Testis (tissue), 2 donors: Measurements from ENCODE around the gene HOXD10.

Experiments
- CTCF ChIP-seq, 3 experiments: fragments of 450-650 bp in 2 of 3; fragments of 200-600 bp in 1 of 3; sonication (generic) in 1 of 3; IDR thresholded peaks; one replicate each; pipeline ENCODE4 v1.5.1; 2016 to 2019; ENCODE audit warnings: antibody characterized with exemption in 3 of 3, mild to moderate bottlenecking in 2 of 3, moderate library complexity in 1 of 3
- POLR2A ChIP-seq: fragments of 450-650 bp; IDR thresholded peaks from one replicate; pipeline ENCODE4 v1.6.1; 2017; ENCODE audit warnings: antibody characterized with exemption, mild to moderate bottlenecking, moderate library complexity

DNA sequence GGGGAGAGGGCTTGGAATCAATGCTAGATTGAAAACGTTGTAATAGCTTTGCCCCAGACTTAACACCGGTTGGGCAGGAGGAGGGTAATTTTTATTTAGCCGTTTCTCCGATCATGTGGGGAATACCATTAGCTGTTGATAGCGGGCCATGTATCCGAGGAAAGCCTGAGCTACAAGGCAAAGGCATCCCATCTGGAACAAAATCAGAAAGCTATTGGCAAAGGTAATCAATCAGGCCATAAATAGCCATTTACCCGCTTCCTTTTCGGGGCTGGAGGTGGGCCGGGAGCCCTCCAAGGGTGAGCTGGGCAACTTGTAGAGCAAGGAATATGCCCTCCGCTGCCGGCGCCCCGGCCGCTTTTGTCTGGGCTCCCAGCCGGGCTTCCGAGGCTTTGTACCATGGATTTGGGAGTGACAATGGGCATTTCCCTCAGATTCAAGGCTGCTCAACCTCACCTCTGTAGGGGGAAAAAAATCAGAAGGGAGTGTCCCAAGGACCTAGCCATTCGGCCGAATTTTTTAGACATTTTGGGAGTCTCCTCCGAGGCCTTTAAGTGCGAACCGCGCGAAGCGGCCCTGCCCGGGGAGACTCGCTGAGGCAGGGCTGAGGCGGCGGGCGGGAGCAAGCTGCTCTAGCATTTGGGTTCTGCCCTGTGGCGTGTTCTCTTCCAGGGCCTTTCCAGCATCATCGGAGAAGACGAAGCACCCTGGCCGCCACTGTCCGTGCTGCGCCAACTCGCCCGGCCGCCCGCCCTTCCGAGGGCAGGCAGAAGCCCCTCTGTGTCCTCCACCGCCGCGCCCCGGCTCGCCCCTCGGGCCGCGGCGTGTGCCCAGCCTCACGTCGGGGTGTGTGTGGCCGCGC, 4.8 kb downstream of the HOXD10 start:
- no peak for TF ChIP-seq CTCF (IDR thresholded peaks at IDR 0.05)
- no peak for TF ChIP-seq POLR2A
